Measurements from ENCODE around the gene SKP2.

DNA sequence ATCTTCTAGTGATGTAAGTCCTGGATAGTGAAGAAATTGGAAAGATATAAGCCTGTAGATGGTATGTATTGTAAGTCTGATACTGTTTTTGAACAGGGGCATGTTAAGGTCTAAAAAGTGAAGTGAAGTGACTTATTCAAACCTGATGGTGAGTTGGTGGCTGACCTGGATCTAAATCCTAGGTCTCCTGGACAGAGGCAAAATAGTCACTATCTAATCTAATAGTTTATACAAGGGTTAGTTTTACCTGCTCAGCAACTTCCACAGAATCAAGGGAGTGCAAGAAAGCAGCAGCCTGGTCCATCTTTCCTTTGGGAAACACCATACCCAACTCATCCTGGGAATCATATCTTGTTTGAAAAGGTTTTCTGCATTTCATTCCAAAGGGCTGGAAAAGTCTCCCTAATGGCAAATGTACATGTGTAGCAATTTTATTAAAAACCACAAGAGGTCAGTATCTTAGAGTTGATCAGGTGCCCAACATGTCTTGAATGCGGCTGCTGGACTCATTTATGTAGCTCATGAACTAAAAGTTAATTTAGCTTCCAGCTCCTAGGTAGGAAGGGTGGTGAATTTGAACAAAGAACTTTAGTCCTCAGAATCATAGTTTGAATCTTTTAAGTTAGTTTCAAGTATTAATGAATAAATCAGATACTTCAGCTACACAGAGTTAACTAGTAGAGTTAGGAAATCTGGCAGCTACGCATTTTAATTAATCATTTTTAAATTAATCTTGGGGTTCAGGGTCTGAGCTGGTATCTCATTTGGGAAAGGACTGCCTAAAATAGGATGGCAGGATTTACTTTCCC is 26.0 kb downstream of the SKP2 start:
- peak; percentile 32 to 58 (median 44) for TF ChIP-seq CTCF (IDR thresholded peaks at IDR 0.05)
- no peak for TF ChIP-seq POLR2A (IDR thresholded peaks at IDR 0.05)
